Stimulated activated CD8-positive, alpha-beta memory T cell treated with anti-CD3 and anti-CD28 coated beads, Interleukin-4, amount 100 ng/mL, for 1 hour (primary cell): ENCODE data around the gene MRM1.

ENCODE experiments used
- DNase-seq, 2 donors: peaks; one replicate each; pipeline ENCODE4 v3.0.0-alpha.2; 2020; ENCODE audit warnings: low read depth in 2 of 2, low spot score in 1 of 2

Gene MRM1

DNA sequence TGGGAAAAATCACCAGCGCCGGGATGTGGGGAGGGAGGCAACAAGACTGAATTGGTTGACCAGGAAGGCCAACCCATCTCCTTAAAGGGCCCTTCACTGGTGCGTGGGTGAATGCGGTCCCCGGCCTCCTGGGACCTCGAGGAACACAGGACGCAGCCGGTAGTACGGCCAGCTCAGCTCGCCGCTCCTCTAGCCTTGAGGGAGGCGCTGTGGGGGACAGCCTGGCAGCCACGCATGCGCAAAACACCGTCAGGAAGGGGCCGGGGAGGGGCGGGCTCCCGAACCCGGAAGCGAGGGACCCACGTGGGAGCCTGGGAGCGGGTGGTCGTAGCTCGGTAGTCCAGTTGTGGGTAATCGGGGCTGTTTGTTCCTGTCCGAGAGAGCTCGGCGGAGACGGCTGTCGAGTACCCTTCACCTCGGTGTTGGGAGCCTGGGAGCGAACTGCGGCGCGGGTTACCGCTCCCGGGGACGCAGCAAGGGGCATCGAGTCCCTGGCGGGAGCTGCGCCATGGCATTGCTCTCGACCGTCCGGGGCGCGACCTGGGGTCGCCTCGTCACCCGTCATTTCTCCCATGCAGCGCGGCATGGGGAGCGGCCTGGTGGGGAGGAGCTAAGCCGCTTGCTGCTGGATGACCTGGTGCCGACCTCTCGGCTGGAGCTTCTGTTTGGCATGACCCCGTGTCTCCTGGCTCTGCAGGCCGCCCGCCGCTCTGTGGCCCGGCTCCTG is at the start of gene MRM1:
MRM1 (plus strand) TSS at position 281 of the 727 bp plus-strand sequence; CDS start at position 509, 228 bp downstream.
- DNase-seq: peak; percentile 82 to 87

GRCh38 chr17:36553459-36553858 is 47.9 kb upstream of the MRM1 start:
- DNase-seq: no peak

DNA sequence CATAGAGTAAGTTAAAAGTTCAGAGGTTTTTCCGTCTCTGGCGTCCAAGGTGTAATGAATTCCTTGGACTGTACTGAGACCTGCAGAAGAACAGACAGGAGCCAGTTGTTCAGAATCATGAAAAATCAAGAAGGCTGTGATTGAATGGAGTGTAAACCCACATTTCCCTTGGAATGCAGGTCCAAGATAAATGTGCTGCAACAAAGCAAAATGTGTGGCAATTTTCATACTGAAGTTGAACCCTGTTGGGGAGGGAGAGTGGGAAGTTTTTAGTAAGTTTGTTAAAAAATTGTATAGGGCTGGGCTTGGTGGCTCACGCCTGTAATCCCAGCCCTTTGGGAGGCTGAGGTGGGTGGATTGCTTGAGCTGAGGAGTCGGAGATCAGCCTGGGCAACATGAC is 35.3 kb upstream of the MRM1 start:
- no peak for DNase-seq

DNA sequence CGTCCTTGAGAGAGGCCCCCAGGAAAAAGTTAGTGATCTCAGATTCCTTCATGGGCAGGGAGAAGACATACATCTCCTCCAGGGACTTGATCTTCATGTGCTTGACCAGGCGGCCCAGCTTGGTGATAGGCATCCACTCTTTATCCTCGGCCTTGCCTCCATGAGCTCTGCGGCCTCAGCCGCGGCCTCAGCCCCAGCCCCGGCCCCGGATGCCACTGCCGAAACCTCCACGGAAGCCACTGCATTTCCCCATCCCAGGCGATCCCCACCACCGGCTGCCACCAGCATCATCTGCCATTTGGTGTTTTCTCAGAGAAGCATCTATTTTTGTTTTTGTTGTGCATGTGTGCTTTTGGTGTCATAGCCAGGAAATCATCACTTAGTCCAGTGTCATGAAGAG is 26.4 kb upstream of the MRM1 start:
- DNase-seq: no peak

DNA sequence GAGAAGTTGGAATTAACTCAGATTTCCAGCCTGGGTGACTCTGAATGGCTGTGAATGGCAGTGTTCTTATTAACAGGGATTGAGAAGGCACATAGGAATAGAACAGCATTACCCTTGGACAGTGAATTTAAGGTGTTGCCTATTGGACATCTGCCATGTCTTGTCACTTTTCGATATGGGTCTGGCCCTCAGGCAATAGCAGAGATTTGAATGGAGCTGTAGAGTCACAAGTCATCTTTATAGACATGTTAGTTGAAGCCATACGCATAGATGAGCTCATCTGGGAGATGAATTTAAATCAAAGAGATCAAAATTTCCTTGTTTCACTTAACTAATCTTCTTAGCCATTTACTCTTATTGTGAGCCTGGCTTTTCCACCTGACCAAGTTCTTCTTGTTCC is 24.6 kb upstream of the MRM1 start:
- no peak for DNase-seq

GRCh38 chr17:36578671-36579070 is 22.7 kb upstream of the MRM1 start:
- DNase-seq: no peak

GRCh38 chr17:36583787-36584186 is 17.6 kb upstream of the MRM1 start:
- DNase-seq: no peak

- DNase-seq: no peak
Observed at GRCh38 chr17:36586138-36586537, 15.2 kb upstream of the MRM1 start.

GRCh38 chr17:36590082-36590481 is 11.3 kb upstream of the MRM1 start:
- no peak for DNase-seq

DNA sequence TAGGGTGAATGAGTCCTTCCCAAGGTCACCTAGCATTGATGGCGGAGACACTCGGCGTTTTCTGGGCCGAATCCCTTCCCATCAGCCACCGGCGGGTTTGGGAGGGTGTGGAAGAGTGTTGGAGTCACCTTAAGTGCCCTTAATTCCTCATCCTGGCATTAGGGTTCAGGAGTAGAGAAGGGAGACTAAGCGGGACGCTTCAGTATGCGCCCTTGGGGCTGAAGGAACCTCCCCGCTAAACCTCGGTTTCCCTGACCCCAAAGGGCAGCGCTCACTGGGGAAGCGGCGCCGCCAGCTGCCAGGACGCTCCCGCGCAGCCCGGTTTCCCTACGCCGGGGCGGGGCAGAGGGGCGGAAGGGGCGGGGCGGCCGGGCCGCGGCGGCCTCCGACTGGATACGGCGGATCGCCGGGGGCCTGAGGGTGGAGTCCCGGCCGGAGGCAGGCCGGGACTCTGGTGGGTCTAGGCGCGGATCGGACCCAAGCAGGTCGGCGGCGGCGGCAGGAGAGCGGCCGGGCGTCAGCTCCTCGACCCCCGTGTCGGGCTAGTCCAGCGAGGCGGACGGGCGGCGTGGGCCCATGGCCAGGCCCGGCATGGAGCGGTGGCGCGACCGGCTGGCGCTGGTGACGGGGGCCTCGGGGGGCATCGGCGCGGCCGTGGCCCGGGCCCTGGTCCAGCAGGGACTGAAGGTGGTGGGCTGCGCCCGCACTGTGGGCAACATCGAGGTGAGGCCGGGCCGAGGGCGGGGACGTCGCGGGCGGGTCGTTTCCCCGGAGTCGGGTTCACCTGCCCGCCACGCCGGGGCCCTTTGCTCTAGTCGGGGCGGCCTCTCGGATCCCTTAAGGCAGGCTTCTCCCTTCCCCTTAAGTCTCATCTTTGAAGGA is 9.7 kb upstream of the MRM1 start, which contains the start of gene DHRS11:
DHRS11 (plus strand) TSS at position 446 of the 882 bp plus-strand sequence; CDS start at position 577, 131 bp downstream.
- peak; percentile 44 to 58 for DNase-seq

DNA sequence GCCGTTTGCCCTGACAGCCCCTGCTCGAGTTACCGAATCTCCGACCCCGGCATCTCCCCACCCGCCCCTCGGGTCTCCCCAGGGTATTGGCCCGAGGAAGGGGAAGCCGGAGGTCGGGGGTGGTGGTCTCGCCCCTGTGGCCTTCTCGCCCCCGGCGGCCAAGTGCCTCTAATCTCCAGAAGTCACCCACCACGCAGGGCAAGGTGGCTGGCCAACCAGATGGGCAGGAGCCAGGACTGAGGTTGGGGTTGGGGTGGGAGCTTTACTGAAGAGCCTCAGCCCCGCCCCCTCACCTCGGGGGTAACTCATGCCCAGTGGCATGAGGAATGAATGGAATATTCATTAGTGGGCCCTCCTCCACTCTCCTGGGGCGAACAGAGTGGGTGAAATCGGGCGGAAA is 9.1 kb upstream of the MRM1 start:
- DNase-seq: no peak

- DNase-seq: no peak
Observed at GRCh38 chr17:36592716-36593321, 8.6 kb upstream of the MRM1 start.

- no peak for DNase-seq
Observed at GRCh38 chr17:36593656-36594316, 7.6 kb upstream of the MRM1 start.

DNA sequence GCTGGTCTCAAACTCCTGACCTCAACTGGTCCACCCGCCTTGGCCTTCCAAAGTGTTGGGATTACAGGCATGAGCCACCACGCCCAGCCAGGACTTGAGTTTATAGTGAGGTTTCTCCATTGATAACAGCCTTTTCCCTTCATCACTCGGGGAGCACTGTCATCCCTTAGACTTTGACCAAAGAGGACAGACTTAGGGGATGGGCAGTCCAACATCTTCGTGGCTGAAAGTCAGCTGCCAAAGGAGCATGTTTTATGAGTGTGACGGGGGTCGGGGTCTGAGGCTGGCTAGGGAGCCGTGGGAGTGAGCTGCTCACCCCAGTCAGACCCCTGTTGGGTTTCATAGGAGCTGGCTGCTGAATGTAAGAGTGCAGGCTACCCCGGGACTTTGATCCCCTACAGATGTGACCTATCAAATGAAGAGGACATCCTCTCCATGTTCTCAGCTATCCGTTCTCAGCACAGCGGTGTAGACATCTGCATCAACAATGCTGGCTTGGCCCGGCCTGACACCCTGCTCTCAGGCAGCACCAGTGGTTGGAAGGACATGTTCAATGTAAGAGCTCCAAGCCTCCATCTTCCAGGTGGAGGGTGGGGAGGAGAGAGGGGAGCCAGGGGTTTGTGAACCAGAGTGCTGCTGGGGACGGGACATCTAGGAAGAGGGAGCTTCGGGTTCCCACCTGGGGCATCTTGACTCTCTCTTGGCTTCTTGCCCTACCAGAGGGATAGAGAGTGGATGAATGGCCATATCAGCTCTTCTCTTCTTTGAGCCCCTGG is 6.6 kb upstream of the MRM1 start:
- no peak for DNase-seq

DNA sequence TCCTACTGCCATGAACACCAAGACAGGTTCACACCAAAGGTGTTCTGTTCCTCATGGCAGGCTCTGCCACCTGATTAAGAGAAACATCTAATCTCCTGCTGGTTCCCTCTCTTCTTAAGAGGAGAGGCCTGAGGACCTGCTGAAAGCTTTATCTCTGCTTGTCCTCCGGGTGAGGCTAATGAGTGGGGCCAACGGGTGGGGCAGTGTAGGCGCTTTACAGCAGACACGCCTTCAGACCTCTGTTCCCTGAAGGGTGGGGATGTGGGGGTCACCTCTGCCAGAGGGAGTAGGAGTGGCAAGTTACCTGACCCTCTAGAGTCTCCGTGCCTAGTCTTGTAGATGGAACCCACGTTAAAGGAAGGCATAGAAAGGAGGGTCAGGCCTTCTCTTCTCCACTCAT is 4.2 kb upstream of the MRM1 start:
- no peak for DNase-seq

DNA sequence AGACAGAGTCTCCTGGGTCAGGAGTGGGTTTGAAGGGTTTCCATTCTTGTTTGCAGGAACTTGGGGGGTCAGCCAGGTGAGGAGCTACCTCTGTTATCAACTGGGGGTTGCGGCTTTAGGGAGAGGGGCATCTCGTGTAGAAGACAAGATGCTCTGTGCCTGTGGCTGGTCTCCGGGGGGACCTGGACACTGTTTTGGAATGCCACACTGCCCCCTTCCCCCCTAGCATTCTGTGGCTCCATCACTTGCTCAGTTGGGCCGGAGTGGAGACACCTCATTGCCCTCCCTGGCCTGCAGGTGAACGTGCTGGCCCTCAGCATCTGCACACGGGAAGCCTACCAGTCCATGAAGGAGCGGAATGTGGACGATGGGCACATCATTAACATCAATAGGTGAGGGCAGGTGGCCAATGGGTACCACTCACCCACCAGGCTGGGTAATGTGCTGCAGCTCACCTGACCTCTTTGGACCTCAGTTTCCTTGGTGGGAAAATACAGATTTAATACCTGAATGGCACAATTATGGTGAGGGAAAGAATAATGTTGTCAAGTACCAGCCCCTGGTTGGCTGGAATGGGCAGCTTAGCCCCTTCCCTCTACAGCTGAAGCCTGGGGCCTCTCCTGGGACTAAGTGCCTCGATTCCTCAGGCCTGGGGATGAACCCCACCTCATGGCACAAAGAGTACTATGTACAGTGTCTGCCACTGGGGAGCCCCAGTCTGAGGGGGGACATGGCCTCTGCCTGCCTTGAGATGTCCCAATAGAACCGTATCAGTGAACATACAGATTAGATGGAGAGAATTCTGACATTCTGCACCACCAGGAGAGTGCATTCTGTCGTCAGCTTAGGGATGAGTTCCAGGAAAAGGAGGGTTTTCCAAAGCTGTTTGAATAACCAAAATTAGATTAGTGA is 3.3 kb upstream of the MRM1 start:
- DNase-seq: no peak

- DNase-seq: no peak
Observed at GRCh38 chr17:36598951-36599401, 2.4 kb upstream of the MRM1 start.

GRCh38 chr17:36599546-36600250 is 1.7 kb upstream of the MRM1 start:
- no peak for DNase-seq

- DNase-seq: no peak
Observed at GRCh38 chr17:36600465-36600864, 918 bp upstream of the MRM1 start.
